Forelimb muscle (tissue), 1 donor: Measurements from ENCODE around the gene DPP6. TPM values are rescaled to one million over a fixed set of nuclear protein-coding genes. Genes with fewer than 3 reads are reported as not detected.

Experiments used
- DNase-seq: peaks from one replicate; pipeline ENCODE4 v3.0.0-alpha.2; 2013; ENCODE audit warnings: low read depth
- polyA plus RNA-seq: library from polyadenylated mRNA; unstranded; fragments of 120-200 nt; gene quantifications from one replicate; pipeline ENCODE4 v1.2.1, GENCODE V29; 2013; ENCODE audit not compliant: insufficient read length

DPP6 gene
- polyA plus RNA-seq, 1 donor: 3.2 TPM

DNA sequence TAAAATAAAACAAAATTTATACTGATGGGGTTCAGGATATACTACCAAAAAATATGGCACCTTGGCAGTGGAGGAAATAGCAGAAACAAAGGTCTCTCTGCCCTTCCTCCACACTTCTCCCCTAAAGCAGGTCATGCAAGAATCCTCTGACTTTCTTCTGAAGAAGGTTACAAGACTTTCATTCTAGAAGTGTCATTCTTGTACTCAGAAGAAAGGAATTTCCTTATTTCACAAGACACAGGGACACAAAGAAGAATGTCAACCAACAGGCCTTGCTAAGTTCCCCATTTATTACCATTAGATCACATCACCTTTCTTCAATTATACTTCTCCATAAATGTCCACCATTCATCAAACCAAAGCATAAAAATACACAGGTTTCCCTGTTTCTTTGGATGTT is 480.6 kb downstream of the DPP6 start:
- no peak for DNase-seq

DNA sequence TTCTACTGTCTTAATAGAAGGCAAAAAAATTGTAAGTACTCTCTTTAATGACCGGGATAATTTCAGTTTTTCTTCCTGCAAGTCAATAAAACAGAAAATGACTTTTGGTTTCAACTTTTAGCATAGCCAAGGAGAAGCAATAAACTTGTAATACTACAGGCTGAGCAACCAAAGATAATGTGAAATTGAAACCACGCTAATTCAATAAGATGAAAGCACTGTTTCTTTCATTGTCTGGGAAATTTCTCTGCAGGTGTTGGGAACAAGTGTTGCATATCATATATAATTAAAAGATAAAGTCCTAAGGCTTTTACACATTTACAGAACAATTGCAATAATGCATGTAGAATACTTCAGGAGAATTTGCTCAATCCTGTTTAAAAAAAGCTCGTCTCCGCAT is 488.4 kb downstream of the DPP6 start:
- DNase-seq: no peak

DNA sequence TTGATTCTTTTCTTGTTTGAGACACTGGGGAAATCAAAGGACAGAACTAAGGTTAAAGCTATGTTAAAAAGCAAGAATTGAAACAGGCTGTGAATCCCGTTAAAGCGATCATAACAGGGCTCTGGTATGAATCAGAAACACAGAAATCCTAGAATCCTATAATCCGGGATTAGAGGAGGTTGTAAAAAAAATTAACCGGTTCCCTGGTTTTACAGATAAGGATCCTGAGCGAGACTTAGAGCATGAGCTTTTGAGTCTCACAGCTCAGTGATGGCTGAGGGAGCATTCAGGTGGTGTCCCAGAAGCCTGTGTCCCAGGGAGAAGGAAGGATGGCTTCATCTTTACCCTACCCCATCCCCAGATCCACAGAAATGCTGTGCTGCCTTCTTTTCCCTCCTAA is 489.4 kb downstream of the DPP6 start:
- DNase-seq: no peak

DNA sequence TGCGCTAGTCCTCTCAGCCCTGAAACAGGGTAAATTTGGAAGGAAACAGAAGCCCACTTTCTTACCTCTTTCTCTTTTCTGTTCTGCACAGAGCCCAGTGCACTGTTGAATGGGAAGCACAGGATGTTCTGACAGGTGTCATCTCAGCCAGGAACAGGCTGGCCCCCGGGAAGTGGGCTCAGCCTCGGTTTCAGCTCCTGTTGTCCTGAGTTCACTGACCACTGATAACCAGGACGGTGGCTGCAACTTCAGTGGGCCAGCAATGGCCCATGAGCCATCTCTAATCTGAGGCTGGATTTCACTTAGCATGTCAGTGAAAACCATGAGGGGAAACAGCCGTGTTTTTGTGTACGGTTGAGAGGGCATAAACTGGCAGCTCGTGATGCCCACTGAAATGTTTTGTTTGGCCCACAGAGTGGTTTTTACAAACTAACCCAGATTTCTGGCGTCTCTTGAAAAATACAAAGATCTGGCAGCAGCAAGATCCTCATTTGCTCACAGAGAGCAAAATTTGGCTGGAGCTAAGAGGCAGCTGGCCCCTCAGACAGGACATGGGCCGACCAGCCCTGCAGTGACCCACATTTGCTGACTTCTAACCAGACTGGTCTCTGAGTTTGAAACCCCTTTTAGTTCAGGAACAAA is 494.9 kb downstream of the DPP6 start:
- DNase-seq: no peak

DNA sequence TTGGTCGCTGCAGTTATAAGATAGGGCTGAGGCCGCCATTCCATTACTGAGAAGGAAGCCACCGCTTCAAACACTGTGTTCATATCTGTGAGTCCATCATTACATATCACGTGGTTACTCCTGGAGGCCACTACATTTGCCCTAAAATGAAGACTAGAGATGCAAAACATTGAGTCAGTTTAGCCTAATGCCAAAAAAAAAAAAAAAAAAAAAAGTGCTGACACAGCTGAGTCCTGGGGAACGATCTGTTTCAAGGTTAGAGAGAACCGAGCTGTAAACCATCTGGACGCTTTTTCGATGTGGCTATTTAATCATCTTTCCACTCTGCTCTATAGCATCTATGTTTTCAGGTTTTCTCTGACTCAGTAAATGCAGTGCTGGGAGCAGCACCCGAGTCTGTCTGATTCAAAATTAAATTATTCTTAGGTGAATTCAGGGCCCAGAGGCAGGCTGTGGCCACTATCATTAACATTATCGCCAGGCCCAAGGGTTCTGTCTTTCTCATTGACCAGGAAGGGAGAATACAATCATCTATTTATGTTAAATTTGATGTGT is 501.6 kb downstream of the DPP6 start:
- DNase-seq: no peak

DNA sequence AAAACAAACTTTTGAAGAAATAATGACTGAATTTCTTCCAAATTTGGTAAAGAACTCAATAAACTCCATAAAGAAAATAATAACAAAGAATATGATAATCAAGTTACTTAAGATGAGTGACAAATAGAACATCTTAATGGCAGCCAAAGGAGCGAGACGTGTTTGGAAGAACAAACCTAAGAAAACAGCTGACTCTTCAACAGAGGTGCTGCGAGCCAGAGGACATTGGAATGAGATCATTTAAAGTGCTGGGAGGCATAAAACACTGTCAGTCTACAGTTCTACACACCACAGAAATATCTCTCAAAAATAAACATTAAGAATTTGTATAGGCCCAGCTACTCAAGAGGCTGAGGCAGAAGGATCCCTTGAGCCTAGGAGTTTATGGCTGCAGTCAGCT is 507.3 kb downstream of the DPP6 start:
- DNase-seq: no peak

DNA sequence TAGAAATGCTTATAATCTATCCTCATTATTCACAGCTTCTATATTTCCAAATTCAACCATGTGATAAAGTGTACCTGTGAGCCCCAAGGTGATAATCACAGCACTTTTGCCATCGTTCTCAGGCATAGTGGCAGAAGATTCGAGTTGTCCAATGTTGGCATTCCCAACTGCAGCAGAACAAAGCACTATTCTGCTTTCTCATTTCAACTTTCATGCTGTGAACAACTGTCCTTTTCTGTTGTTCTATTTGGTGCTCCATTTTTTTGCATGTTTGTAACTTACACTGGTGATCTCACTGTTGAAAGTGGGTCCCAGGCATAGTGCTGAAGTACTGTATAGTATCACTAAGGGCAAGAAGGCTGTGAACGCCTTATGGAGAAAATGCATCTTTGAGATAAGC is 512.5 kb downstream of the DPP6 start:
- DNase-seq: no peak

DNA sequence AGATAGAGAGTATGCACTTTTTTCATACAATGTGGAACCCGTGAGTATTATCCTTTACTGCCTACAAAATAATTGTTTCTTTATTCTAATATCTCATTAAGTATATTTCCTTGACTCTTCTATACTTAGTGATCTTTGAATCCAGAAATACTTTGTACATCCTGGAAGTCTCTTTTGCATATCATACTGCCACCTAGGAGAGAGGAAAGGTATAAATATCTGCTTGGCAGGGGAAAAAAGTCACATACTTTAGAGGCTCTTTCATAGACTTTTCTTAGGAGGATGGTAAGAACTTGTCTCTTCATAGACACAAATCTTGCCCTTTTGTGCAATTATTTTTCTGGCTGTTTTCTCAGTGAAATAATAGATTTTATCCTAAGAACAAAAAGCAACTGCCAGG is 514.7 kb downstream of the DPP6 start:
- no peak for DNase-seq

DNA sequence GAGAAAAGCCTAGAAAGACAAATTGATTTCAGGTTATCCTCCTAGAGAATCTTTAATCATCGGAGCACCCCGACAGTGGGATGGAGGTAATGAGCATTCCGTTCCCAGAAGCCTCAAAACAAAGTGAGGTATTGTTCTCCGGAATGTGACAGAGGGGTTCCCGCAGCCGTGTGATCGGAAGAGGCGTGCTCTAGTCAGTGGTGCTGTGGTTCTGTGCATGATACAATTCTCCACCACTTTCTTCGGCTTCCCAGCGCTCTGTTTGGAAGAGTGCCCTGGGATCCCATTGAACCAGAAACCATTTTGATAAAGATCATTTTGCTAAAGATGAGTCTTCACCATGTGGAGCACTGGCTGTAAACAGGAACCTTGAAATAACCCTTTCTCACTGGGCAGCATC is 516.1 kb downstream of the DPP6 start:
- DNase-seq: no peak

DNA sequence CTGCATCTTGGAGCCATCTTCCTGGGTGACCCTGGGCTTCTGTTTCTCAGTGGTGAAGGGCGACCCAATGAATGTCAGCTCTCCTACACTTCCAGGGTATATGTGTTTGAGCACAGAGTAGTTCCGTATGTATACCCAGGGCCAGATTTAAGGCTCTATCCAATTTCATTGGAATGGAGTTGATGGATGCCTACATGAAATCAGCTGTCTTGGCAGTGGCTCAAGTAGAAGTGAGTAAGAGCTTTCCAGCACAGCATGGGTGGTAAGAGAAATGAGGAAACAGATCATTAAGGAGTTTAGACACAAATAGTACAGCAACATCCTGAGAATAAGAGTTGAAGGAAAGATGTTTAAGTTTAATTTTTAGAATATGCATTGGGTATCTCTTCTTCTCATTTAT is 517.7 kb downstream of the DPP6 start:
- no peak for DNase-seq

DNA sequence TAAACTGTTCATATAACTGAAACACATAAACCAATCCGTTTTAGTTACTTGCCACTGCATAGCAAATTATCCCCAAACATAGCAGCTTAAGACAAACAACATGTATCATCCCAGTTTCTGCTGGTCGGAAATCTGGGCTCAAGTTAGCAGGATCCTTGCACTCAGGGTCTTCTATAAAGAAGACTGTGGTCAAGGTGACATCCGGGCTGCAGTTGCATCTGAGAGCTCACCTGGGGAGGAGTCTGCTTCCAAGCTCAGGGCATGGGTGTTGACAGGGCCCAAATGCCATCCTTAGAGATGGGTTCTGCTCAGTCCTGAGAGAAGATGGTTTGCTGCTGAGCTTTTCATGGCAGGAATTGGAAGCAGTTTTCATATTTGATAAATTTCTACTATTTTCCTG is 519.6 kb downstream of the DPP6 start:
- DNase-seq: no peak

DNA sequence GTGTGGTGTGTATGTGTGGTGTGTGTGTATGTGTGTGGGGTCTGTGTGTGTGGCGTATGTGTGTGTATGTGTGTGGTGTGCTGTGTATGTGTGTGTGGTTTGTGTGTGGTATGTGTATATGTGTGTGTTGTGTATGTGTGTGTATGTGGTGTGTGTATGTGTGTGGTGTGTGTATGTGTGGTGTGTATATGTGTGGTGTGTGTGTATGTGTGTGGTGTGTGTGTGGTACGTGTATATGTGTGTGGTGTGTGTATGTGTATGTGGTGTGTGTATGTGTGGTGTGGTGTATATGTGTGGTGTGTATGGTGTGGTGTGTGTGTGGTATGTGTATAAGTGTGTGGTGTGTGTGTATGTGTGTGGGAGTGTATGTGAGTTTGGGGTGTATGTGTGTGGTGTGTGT is 522.0 kb downstream of the DPP6 start:
- no peak for DNase-seq

DNA sequence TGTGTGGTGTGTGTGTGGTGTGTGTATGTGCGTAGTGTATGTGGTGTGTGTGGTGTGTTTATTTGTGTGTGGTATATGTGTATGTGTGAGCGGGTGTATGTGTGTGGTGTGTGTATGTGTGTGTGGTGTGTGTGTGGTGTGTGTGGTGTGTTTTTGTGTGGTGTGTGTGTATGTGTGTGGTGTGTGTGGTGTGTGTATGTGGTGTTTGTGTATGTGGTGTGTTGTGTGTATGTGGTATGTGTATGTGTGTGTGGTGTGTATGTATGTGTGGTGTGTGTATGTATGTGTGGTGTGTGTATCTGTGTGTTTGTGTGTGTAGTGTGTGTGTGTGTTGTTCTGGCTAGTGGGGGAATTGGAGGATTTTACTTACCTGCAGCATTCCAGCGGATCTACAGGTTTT is 523.3 kb downstream of the DPP6 start:
- DNase-seq: no peak

DNA sequence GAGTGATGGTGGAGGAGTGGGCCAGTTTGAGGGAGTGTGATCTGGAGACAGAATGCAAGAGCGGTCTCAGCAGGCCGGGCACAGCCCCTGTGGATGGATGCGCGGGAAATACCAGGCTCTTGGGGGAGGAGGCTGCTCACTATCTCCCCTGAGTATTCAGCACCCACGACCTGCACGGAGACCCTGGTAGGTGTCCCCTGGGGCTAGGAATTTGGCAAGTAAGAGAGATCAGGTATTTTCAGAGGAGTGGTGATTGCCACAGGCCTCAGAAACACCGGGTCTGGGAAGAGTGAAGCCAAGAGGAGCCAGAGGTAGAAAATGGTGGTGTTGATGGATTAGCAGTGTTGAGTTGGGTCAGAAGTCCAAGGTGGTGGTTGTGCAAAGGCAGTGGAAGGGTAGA is 524.4 kb downstream of the DPP6 start:
- DNase-seq: no peak

DNA sequence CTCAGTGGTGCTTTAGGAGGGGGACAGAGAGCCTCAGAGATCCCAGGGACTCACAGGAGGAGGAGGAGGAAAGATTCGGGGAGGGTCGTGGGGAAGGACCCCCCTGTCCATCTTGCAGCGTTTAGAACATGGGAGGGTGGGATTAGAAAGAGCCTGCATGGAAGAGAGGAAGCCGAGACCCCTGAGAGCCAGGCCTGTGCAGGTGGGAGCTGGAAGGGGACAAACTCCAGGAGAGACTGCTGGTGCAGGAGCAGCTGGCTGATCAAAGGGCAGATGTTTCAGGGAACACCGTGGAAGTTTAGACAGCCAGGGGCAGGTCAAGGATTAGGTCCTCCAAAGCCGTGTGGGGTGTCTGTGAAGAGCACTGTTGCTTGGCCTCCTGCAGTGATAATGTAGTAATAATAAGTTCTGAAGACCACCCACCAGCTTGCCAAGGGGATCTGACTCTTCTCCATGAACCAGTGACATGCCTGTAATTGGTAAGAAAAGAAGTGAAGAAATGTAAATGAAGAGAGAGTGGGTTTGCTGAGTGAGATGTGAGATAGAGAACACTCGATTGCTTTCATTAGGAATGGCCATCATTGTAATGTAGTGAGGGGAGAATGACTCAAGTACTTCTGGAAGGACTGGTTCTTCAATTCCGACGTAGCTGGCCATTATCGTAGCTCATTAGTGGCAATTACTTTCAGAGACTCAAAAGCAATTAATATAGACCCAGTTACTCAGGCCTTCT is 525.1 kb downstream of the DPP6 start:
- DNase-seq: no peak

DNA sequence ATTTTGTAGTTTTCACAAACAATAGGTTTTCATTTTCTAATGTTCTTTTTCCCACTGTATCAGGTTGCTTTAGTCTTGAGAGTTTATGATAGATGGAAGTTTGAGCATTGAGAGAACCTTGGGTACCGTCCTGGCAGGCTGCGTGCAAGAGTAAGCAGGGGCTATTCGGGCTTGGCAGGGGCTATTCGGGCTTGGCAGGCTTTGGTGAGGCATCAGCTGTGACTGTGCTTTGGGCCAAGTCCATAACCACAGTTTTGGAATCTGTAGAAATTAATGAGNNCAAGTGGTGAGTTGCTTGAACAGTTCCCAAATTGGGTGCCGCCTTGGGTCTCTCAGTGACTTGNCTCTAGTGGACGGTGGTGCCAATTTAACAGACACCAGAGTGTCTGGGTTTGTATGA is 526.1 kb downstream of the DPP6 start:
- DNase-seq: no peak

DNA sequence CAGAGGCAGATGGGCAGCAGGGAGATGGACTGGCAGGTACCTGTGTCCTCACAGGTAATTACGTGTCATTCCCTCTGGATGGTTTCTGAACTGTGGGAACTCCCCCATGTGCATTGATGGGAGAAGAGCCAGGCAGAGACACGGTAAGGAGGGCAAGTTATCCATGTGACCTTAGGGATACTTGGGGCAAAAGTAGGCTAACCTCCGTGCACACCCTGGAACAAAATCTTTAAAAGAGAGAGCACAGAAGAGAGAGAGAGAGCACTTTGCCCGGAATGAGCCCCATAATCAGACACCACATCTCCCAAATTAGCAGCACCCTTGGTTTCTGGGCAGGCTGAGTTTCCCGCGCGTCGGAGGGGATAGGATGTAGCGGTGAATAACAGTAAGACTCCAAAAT is 527.5 kb downstream of the DPP6 start:
- no peak for DNase-seq

DNA sequence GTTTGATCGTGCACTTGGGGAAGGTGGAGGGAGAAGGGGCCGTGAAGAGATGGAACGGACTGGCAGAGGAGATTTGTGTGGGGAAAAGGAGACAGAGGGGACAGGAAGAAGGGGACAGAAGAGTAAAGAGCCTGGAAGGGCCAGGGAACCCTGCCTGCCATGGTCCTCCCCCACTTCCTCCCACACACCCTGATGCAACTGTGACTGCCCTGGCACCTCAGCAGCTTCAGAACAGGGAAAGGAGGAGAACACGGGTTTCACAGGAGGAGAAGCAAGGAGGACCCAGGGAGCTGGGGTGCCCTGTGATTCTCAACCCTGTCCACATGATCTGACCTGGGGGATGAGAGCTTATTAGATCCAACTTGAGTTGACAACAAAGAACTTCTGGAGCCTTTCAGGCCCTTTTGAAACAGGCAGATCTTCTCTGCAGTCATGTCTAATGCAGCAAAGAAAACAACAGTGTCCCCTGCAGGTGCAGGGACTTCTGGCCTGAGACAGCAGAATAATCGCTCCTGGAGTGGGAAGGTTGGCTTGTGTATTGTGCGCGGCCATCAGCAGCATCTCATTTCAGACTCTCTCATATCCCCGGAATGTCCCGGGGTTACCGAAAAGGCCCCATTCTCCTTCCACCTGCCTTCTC is 529.2 kb downstream of the DPP6 start:
- no peak for DNase-seq

DNA sequence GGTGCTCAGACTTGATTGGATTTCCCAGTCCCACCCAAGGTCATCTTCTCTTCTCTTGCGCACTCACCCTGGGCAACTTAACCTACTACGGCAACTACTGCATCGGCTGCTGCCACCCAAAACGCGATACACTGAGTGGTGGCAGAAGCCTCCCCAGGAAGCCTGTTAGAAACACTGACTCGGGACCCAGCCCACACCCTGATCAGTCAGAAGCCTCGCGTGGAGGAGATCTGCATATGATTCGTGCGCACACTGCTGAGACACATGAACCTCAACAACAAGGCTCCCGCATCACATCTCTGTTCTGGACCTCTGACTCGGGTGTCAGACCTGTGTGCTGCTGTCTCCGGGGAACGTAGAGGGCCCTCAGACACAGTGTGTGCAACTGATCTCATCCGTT is 531.3 kb downstream of the DPP6 start:
- DNase-seq: no peak

DNA sequence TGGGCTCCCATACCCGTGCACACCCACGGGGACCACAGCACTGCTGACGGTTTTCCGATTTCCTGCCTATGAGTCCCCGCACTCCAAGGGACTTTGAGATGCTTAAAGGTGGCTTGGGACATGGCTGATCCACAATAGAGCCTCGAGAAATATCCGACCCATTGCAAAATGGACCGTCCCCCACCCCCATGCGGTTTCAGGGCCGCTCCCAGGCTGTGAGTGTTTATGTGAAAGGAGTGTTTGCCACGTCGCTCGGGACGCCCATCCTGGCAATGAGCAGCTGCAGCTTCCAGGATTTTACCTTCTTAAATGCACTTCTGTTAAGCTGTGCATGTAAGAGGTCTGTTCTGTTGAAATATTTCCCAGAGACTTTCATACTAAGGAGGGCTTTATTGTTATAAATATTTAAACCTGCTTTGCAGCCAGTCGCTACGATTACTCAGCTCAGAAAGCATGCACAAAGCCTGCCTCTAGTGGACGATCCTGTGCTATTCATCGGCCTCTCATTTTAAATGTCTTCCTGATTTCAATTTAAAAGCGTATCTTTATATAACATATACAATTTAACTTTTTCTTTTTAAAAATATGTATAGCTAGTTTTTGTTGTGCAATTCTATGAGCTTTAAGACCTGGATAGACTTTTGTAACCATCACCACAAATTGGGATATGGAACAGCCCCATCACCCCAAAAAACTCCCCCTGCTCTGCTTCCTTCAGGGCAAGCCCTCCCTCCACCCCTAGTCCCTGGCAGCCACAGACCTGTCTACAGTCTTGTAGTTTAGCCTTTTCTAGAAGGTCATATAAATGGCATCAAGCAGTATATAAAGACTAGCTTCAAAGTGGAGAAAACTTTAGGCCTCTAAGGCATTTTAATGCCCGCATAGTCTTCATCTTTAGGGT is 532.4 kb downstream of the DPP6 start:
- DNase-seq: no peak

DNA sequence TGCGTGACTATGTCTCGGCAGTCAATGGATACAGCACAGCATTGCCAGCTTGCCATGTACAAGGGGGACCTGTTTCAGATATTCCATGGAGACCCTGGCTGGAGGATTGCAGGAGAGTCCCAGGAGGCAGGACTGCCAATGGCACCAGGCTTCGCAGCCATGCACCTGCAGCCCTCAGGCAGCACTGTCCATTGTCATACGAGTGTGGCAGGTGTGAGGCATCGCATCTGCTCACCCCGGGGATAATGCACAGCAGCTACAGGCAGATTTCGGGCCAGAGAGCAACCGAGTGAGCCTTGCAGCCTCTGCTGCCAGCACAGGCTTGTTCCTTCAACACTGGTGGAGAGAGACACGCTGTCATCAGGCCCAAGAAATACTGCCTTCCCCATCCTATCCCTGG is 535.6 kb downstream of the DPP6 start:
- no peak for DNase-seq

DNA sequence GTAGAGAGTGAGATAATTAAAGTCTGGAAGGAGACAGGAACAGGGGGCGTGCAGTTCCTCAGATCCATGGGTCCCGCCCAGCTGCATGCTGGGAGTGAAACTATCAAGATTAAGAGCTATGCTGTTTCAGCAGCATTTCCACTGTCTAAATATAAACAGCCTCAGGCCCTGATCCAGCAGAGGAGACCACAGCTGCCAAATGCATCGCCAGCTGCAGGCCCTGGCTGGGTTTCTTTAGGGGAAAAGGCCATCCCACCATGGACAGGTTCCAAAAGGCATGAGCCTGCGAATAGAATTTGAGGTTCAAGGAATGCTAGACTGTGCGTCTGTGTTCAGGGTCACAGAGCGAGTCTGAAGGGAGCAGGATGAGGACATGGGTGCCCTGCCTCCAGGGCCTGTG is 539.3 kb downstream of the DPP6 start:
- DNase-seq: peak; percentile 34
